Measurements from ENCODE around the gene STARD13.

STARD13 gene

GRCh38 chr13:33174491-33174890 is 111.1 kb downstream of the STARD13 start:
- DNase-seq (ENCODE audit: extremely low read depth, low read depth), result no peak
- TF ChIP-seq CTCF (IDR thresholded peaks at IDR 0.05; ENCODE audit: low read depth, low read length), result no peak

- DNase-seq (ENCODE audit: extremely low read depth, low read depth), result no peak
- no peak for TF ChIP-seq CTCF (IDR thresholded peaks at IDR 0.05; ENCODE audit: low read depth, low read length)
Observed at GRCh38 chr13:33172911-33173310, 112.6 kb downstream of the STARD13 start.

- no peak for DNase-seq (ENCODE audit: extremely low read depth, low read depth)
- TF ChIP-seq CTCF (IDR thresholded peaks at IDR 0.05; ENCODE audit: low read depth, low read length), result no peak
Observed at GRCh38 chr13:33172400-33172799, 113.2 kb downstream of the STARD13 start.

GRCh38 chr13:33169273-33169980 is 116.1 kb downstream of the STARD13 start:
- no peak for DNase-seq (ENCODE audit: extremely low read depth, low read depth)
- TF ChIP-seq CTCF (IDR thresholded peaks at IDR 0.05; ENCODE audit: low read depth, low read length), result no peak

- no peak for TF ChIP-seq CTCF (IDR thresholded peaks at IDR 0.05; ENCODE audit: low read depth, low read length)
- DNase-seq (ENCODE audit: extremely low read depth, low read depth), result no peak
Observed at GRCh38 chr13:33168321-33168960, 117.1 kb downstream of the STARD13 start.

GRCh38 chr13:33167491-33167890 is 118.1 kb downstream of the STARD13 start:
- no peak for DNase-seq (ENCODE audit: extremely low read depth, low read depth)
- no peak for TF ChIP-seq CTCF (IDR thresholded peaks at IDR 0.05; ENCODE audit: low read depth, low read length)

- TF ChIP-seq CTCF (IDR thresholded peaks at IDR 0.05; ENCODE audit: low read depth, low read length), result no peak
- no peak for DNase-seq (ENCODE audit: extremely low read depth, low read depth)
Observed at GRCh38 chr13:33165787-33166186, 119.8 kb downstream of the STARD13 start.
